Neuronal stem cell (in vitro differentiated cells): Measurements from ENCODE around the gene KLHL14.

Experiments used
- DNase-seq: peaks from one replicate; pipeline ENCODE4 v3.0.0-alpha.2; 2013; ENCODE audit warnings: low spot score
- H2AFZ ChIP-seq: one replicate; pipeline ENCODE4 v1.6.1; 2013; ENCODE audit warnings: mild to moderate bottlenecking, low read length, inconsistent platforms
- H2AK5ac ChIP-seq: 2 replicates; pipeline ENCODE4 v1.6.1; 2013; ENCODE audit warnings: low read depth, mild to moderate bottlenecking, inconsistent platforms, low read length, moderate library complexity, mixed read lengths
- H2BK120ac ChIP-seq: 2 replicates; pipeline ENCODE4 v1.6.1; 2013; ENCODE audit warnings: low read depth, mild to moderate bottlenecking, inconsistent platforms, low read length, moderate library complexity, mixed read lengths
- H2BK12ac ChIP-seq: one replicate; pipeline ENCODE4 v1.6.1; 2013; ENCODE audit warnings: low read length, inconsistent platforms
- H2BK15ac ChIP-seq: 2 replicates; pipeline ENCODE4 v1.6.1; 2013; ENCODE audit warnings: mild to moderate bottlenecking, low read length, inconsistent platforms, mixed read lengths
- H2BK5ac ChIP-seq: one replicate; pipeline ENCODE4 v1.6.1; 2013; ENCODE audit warnings: inconsistent platforms, mild to moderate bottlenecking, low read length, moderate library complexity
- H3K14ac ChIP-seq: one replicate; pipeline ENCODE4 v1.6.1; 2013; ENCODE audit warnings: low read length, inconsistent platforms
- H3K18ac ChIP-seq: 2 replicates; pipeline ENCODE4 v1.6.1; 2013; ENCODE audit warnings: low read length, inconsistent platforms
- H3K23ac ChIP-seq: 2 replicates; pipeline ENCODE4 v1.6.1; 2013; ENCODE audit warnings: low read depth, mild to moderate bottlenecking, mixed read lengths, low read length, inconsistent platforms; ENCODE audit not compliant: poor library complexity
- H3K27ac ChIP-seq: replicated peaks from 3 replicates; pipeline ENCODE4 v1.5.1; 2013; ENCODE audit warnings: low read length, inconsistent platforms
- H3K27me3 ChIP-seq, 3 experiments: 2 replicates each; pipeline ENCODE4 v1.6.1; 2013; ENCODE audit warnings: low read length in 3 of 3, mild to moderate bottlenecking in 2 of 3, inconsistent platforms in 1 of 3, low read depth in 1 of 3, mixed read lengths in 1 of 3, moderate library complexity in 1 of 3; ENCODE audit not compliant: control insufficient read depth in 3 of 3, insufficient read depth in 3 of 3
- H3K36me3 ChIP-seq, 2 donors: replicated peaks in 1 of 2; 2 replicates each; pipeline ENCODE4 v1.6.1; 2013; ENCODE audit warnings: low read length in 2 of 2; ENCODE audit not compliant: control insufficient read depth in 2 of 2, insufficient read depth in 2 of 2
- H3K4ac ChIP-seq: 2 replicates; pipeline ENCODE4 v1.6.1; 2013; ENCODE audit warnings: inconsistent platforms, mild to moderate bottlenecking, low read length, moderate library complexity
- H3K4me1 ChIP-seq, 2 donors: 1 replicate in 1 of 2; 2 replicates in 1 of 2; pipeline ENCODE4 v1.6.1; 2013; ENCODE audit warnings: low read length in 2 of 2, low read depth in 1 of 2; ENCODE audit not compliant: control insufficient read depth in 2 of 2, insufficient read depth in 1 of 2
- H3K4me2 ChIP-seq: one replicate; pipeline ENCODE4 v1.6.1; 2013; ENCODE audit warnings: mild to moderate bottlenecking, low read length, inconsistent platforms; ENCODE audit not compliant: insufficient read depth, poor library complexity, severe bottlenecking
- H3K4me3 ChIP-seq, 2 donors: 2 replicates each; pipeline ENCODE4 v1.5.1; 2013; ENCODE audit warnings: low read length in 2 of 2, mild to moderate bottlenecking in 2 of 2, inconsistent platforms in 1 of 2, moderate library complexity in 1 of 2
- H3K79me1 ChIP-seq: one replicate; pipeline ENCODE4 v1.6.1; 2013; ENCODE audit warnings: low read depth, mild to moderate bottlenecking, inconsistent platforms, low read length, moderate library complexity
- H3K9ac ChIP-seq: one replicate; pipeline ENCODE4 v1.6.1; 2013; ENCODE audit warnings: mild to moderate bottlenecking, low read depth, low read length, inconsistent platforms; ENCODE audit not compliant: poor library complexity
- H3K9me3 ChIP-seq, 2 donors: replicated peaks in 1 of 2; 2 replicates each; pipeline versions ENCODE3 to v1.6.1; 2013; ENCODE audit warnings: low read length in 2 of 2, mild to moderate bottlenecking in 2 of 2, inconsistent platforms in 1 of 2, low read depth in 1 of 2, mixed read lengths in 1 of 2, moderate library complexity in 1 of 2; ENCODE audit not compliant: control insufficient read depth in 2 of 2, insufficient read depth in 1 of 2
- H4K8ac ChIP-seq: one replicate; pipeline ENCODE4 v1.6.1; 2013; ENCODE audit warnings: low read depth, mild to moderate bottlenecking, inconsistent platforms, low read length, moderate library complexity
- H4K91ac ChIP-seq: one replicate; pipeline ENCODE4 v1.6.1; 2013; ENCODE audit warnings: low read length, low read depth, mild to moderate bottlenecking, inconsistent platforms; ENCODE audit not compliant: poor library complexity
- WGBS, 2 donors: extraction: QIAGEN DNeasy Blood & Tissue Kit; methylation state at CpG; one replicate each; pipeline ENCODE4 v1.1.7; 2013; ENCODE audit warnings: missing lambda C conversion rate in 2 of 2, mixed read lengths in 1 of 2; ENCODE audit not compliant: insufficient read length in 2 of 2, insufficient replicate concordance in 1 of 2; ENCODE audit errors: extremely low coverage in 2 of 2; 5-methylcytosine and 5-hydroxymethylcytosine counted together

KLHL14 gene

DNA sequence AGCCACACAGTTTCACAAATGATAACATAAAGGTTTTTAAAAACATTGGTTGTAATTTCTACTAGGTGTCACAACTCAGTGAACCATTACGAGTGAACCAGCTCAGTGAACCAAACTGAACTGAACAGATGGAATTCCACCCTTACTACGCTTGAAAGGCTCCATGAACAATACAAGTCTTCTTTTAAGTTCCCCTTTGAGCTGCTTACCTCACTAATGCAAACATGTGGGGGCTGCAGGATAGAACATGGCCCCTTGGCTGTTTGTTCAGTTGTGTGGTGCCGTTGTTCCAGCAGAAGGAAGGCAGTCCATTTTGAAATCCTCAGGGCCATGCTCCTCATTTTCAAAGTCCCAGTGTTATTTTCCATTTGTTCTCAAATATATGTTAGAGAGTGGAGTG is 30.7 kb upstream of the KLHL14 start:
- H2BK5ac ChIP-seq: no peak overlapping the region
- H3K4me2 ChIP-seq: no peak overlapping the region
- DNase-seq: peak; percentile 39
- H4K91ac ChIP-seq: no peak overlapping the region
- H3K23ac ChIP-seq: no peak overlapping the region
- no peak overlapping the region for H2BK120ac ChIP-seq
- no peak overlapping the region for H3K9ac ChIP-seq
- H2BK12ac ChIP-seq: no peak overlapping the region
- H3K36me3 ChIP-seq: no peaks in the 10 kb centered on the region
- H4K8ac ChIP-seq: no peak overlapping the region
- no peak overlapping the region for H3K4ac ChIP-seq
- peaks cover 0 to 1% (median 0%) of the 10 kb centered on the region in 3 experiments for H3K27me3 ChIP-seq
- H3K4me3 ChIP-seq: no peak overlapping the region
- no peak overlapping the region for H3K27ac ChIP-seq
- H3K14ac ChIP-seq: no peak overlapping the region
- no peak overlapping the region for H3K18ac ChIP-seq
- H3K4me1 ChIP-seq: peaks cover 10 to 35% of the 10 kb centered on the region in 2 donors
- H2BK15ac ChIP-seq: no peak overlapping the region
- no CpG with 5 or more reads among the region's 3 CpGs for WGBS, 2 donors
- H2AK5ac ChIP-seq: no peak overlapping the region
- H3K79me1 ChIP-seq: no peaks in the 10 kb centered on the region
- H2AFZ ChIP-seq: no peak overlapping the region
- peaks cover 0 to 11% of the 10 kb centered on the region in 2 donors for H3K9me3 ChIP-seq

DNA sequence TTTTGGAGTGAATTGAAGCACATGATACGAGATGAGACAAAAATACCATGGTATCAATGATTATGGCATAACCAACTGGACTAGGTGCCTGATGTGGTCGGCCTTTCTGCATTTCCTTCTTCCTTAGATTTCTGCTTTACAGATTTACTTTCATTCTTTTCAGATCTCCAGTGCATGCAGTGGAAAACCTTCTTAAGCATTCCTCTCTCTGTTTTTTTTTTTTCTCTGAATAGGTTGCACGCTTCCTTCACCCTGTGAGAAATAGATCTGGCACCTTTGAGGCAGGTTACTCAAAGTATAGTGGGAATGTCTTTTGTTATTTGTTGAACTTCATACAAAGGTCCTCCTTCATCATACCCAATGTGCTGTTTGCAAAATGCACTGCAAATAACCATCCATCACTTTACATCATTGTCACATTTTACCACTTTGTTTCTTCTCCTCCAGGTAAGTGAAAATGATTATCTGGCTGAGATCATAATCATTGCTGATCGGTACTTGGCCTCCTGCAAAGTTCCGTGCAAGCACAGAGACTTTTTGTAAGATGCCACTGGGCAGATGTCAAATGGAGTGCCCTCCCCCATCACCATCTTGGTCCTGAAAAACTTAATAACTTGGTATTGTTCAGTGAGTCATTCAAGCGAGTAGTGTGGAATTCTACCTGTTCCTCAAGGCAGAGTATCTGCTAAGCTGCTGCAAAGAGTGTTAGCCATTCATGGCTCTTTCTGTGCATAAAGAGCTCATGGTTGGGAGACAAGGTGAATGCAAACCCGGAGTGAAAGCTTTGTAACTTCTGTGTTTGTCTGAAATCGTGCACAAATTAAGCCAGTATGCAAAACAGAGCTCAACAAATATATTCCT is 30.0 kb upstream of the KLHL14 start:
- Histone ChIP-seq H2BK12ac (no peak overlapping the region), H3K4me1 (peaks cover 10 to 35% of the 10 kb centered on the region in 2 donors), H3K9ac (no peak overlapping the region), H2BK120ac (no peak overlapping the region), H3K23ac (no peak overlapping the region), H3K14ac (no peak overlapping the region), H4K91ac (no peak overlapping the region), H3K4me3 (peak overlapping the region in 1 of 2 donors; percentile 4), H3K27me3 (peaks cover 0 to 1% (median 0%) of the 10 kb centered on the region in 3 experiments), H3K18ac (no peak overlapping the region), H2BK5ac (no peak overlapping the region), H3K4ac (no peak overlapping the region), H3K4me2 (no peak overlapping the region), H2BK15ac (no peak overlapping the region), H4K8ac (no peak overlapping the region), H3K27ac (no peak overlapping the region), H2AK5ac (no peak overlapping the region), H3K36me3 (no peaks in the 10 kb centered on the region), H3K79me1 (no peaks in the 10 kb centered on the region), H3K9me3 (peaks cover 0 to 19% of the 10 kb centered on the region in 2 donors), H2AFZ (no peak overlapping the region)
- no CpG with 5 or more reads among the region's 8 CpGs for WGBS, 2 donors
- no peak for DNase-seq

DNA sequence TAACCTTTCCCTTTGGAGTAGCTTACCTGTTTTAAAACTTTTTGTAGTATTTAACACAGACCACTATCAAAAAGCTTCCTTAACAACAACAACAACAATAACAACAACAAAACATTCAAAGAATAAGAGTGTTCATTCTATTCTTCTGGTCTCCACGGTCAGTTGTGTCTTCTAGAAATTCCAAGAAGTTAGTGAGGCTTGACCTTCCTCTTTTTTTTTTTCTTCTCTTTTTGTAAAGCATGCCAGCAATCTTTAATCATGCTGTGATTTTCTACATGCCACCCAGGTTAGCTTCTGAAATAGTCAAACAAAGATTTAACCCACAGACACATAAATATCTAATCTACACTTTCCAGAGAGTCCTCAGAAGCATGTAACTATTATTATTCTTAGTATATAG is 28.4 kb upstream of the KLHL14 start:
- DNase-seq: no peak
- Histone ChIP-seq H4K91ac (no peak overlapping the region), H3K27me3 (no peaks in the 10 kb centered on the region), H2BK12ac (no peak overlapping the region), H2AFZ (no peak overlapping the region), H2BK120ac (no peak overlapping the region), H3K79me1 (no peaks in the 10 kb centered on the region), H3K18ac (no peak overlapping the region), H3K4me1 (peaks cover 10 to 35% of the 10 kb centered on the region in 2 donors), H2BK5ac (no peak overlapping the region), H3K4ac (no peak overlapping the region), H3K9ac (no peak overlapping the region), H4K8ac (no peak overlapping the region), H3K4me3 (no peak overlapping the region), H3K27ac (no peak overlapping the region), H3K4me2 (no peak overlapping the region), H2BK15ac (no peak overlapping the region), H2AK5ac (no peak overlapping the region), H3K23ac (no peak overlapping the region), H3K14ac (no peak overlapping the region), H3K9me3 (peaks cover 0 to 20% of the 10 kb centered on the region in 2 donors), H3K36me3 (no peaks in the 10 kb centered on the region)
- WGBS, 2 donors: no CpG with 5 or more reads among the region's 1 CpG

DNA sequence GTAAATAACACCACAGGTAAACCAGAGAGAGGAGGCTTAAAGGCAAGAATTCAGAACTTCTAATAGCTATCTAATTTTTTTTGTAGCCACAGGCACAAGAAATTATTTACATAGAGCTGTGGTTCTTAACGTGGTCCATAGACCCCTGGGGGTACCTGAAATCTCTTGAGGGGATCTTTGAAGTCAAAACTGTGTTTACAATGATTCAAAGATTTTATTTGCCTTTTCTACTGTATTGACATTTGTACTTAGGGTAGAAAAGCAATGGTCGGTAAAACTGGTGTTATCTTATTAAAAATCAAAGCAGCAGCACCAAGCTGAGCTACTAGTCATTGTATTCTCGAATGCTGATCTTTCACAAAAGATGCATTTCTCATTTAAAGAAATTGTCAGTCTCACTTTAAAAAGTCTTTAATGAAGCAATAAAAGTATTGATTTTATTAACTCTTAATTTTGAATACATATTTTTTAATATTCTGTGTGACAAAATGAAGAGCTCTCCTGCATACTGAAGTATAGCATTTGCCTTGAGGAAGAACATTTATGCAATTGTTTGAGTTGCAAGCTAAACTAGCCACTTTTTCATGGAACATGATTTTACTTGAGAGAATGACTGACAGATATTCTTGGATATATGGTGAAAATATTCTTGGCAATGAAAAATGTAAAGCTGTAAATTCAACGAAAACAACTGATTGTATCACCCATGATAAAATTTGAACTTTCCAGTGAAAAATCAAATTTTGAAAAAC is 25.6 kb upstream of the KLHL14 start:
- H4K91ac ChIP-seq: no peak overlapping the region
- H4K8ac ChIP-seq: no peak overlapping the region
- no peak overlapping the region for H3K9ac ChIP-seq
- no peak overlapping the region for H3K14ac ChIP-seq
- no peak overlapping the region for H3K27ac ChIP-seq
- no peak overlapping the region for H2BK12ac ChIP-seq
- H2AFZ ChIP-seq: no peak overlapping the region
- H2BK120ac ChIP-seq: no peak overlapping the region
- no peak overlapping the region for H2BK15ac ChIP-seq
- H2BK5ac ChIP-seq: no peak overlapping the region
- no peak overlapping the region for H3K23ac ChIP-seq
- no peaks in the 10 kb centered on the region for H3K27me3 ChIP-seq
- DNase-seq: no peak
- H3K4ac ChIP-seq: no peak overlapping the region
- H3K79me1 ChIP-seq: no peaks in the 10 kb centered on the region
- H3K4me2 ChIP-seq: no peak overlapping the region
- peaks cover under 1 to 20% of the 10 kb centered on the region in 2 donors for H3K9me3 ChIP-seq
- no peak overlapping the region for H3K18ac ChIP-seq
- H3K4me3 ChIP-seq: no peak overlapping the region
- H3K4me1 ChIP-seq: peaks cover 7 to 25% of the 10 kb centered on the region in 2 donors
- no peak overlapping the region for H2AK5ac ChIP-seq
- no peaks in the 10 kb centered on the region for H3K36me3 ChIP-seq
- whole genome bisulfite sequencing, 2 donors: no CpG with 5 or more reads among the region's 4 CpGs
